Left kidney (tissue), 2 donors: Measurements from ENCODE around the gene ABCA5. TPM values are rescaled to one million over a fixed set of nuclear protein-coding genes. Genes with fewer than 3 reads are reported as not detected.
"Not testable (repeated sequence)": the region's sequence is repeated elsewhere in the genome, so short reads cannot be mapped to it uniquely, and the experiment has no call there.

Experiments
- DNase-seq: peaks from one replicate; pipeline ENCODE4 v3.0.0-alpha.2; 2013
- polyA plus RNA-seq: library from polyadenylated mRNA; unstranded; fragments of 120-200 nt; gene quantifications from one replicate; pipeline ENCODE4 v1.2.1, GENCODE V29; 2013; ENCODE audit not compliant: insufficient read length

The ABCA5 gene
- polyA plus RNA-seq, 1 donor = 45.1 TPM

- DNase-seq = no peak
These were observed 119.8 kb downstream of the ABCA5 start for GRCh38 chr17:69207151-69207550.

- no peak for DNase-seq
These were observed 128.7 kb downstream of the ABCA5 start for GRCh38 chr17:69198238-69198637.

- not testable (repeated sequence) for DNase-seq
These were observed 130.8 kb downstream of the ABCA5 start for GRCh38 chr17:69196105-69196653.

Other genes starting within 250 kb of the ABCA5 start
- 4.8 TPM for gene ABCA6, start 185.2 kb downstream of the ABCA5 start, polyA plus RNA-seq
- 3.9 TPM for gene ABCA10, start 98.3 kb downstream of the ABCA5 start, polyA plus RNA-seq
- 23.4 TPM for gene MAP2K6, start 87.6 kb upstream of the ABCA5 start, polyA plus RNA-seq